WTC11 (cell line): ENCODE measurements around the gene NEU2. TPM values are rescaled to one million over a fixed set of nuclear protein-coding genes. Genes with fewer than 3 reads are reported as not detected.

ENCODE experiments used
- ATAC-seq: fragments of 200-7000 bp; cut with Tn5 transposase; 2 replicates; pipeline ENCODE4 v1.10.0; 2021; ENCODE audit warnings: mild to moderate bottlenecking, moderate library complexity
- CTCF ChIA-PET: fragments of 300-600 bp; sonication (Branson Sonifier 250); formaldehyde crosslinking; loops from one replicate; lab custom pipeline; 2021; ENCODE audit warnings: antibody characterized with exemption; lab: Charles Lee
- POLR2A ChIA-PET: fragments of 350-600 bp; sonication (Branson Sonifier 250); formaldehyde crosslinking; loops from one replicate; lab custom pipeline; 2021; ENCODE audit warnings: antibody characterized with exemption; lab: Charles Lee
- DNase-seq: peaks from one replicate; pipeline ENCODE4 v3.0.0; 2021; ENCODE audit warnings: low spot score
- H3K27ac Mint-ChIP-seq: 2 replicates; pipeline ENCODE4 v1.8.0; 2021; ENCODE audit warnings: mixed read lengths
- H3K27me3 Mint-ChIP-seq: 2 replicates; pipeline ENCODE4 v1.8.0; 2021; ENCODE audit warnings: low read depth, mild to moderate bottlenecking, moderate library complexity, mixed read lengths
- H3K36me3 Mint-ChIP-seq: 2 replicates; pipeline ENCODE4 v1.8.0; 2021; ENCODE audit warnings: mixed read lengths
- H3K4me1 Mint-ChIP-seq: 2 replicates; pipeline ENCODE4 v1.8.0; 2022; ENCODE audit warnings: mixed read lengths
- H3K4me3 Mint-ChIP-seq: 2 replicates; pipeline ENCODE4 v1.8.0; 2021; ENCODE audit warnings: mild to moderate bottlenecking, moderate library complexity, mixed read lengths
- H3K9me3 Mint-ChIP-seq: 2 replicates; pipeline ENCODE4 v1.8.0; 2021; ENCODE audit warnings: mixed read lengths
- AFF4 ChIP-seq: sonication (generic); formaldehyde crosslinking; IDR thresholded peaks from 2 replicates; pipeline ENCODE4 v1.8.1; 2023; ENCODE audit warnings: mild to moderate bottlenecking, missing genetic modification reagents, borderline replicate concordance
- ATF2 ChIP-seq: sonication (generic); formaldehyde crosslinking; IDR thresholded peaks from 2 replicates; pipeline ENCODE4 v1.8.1; 2022; ENCODE audit warnings: low read depth, missing genetic modification reagents, borderline replicate concordance
- CBFB ChIP-seq: sonication (generic); formaldehyde crosslinking; IDR thresholded peaks from 2 replicates; pipeline ENCODE4 v1.8.1; 2022; ENCODE audit warnings: mild to moderate bottlenecking, low read depth, missing genetic modification reagents
- CREB1 ChIP-seq: sonication (generic); formaldehyde crosslinking; IDR thresholded peaks from 2 replicates; pipeline ENCODE4 v1.8.0; 2023; ENCODE audit warnings: mild to moderate bottlenecking, missing genetic modification reagents
- ESRRA ChIP-seq: sonication (generic); formaldehyde crosslinking; IDR thresholded peaks from 2 replicates; pipeline ENCODE4 v1.8.1; 2022; ENCODE audit warnings: mild to moderate bottlenecking, missing genetic modification reagents, borderline replicate concordance
- FOXJ3 ChIP-seq: sonication (generic); formaldehyde crosslinking; IDR thresholded peaks from 2 replicates; pipeline ENCODE4 v1.9.0; 2021; ENCODE audit warnings: missing genetic modification reagents, mild to moderate bottlenecking, borderline replicate concordance
- FOXP1 ChIP-seq: sonication (generic); formaldehyde crosslinking; IDR thresholded peaks from 2 replicates; pipeline ENCODE4 v1.8.0; 2022; ENCODE audit warnings: missing genetic modification reagents, mild to moderate bottlenecking, moderate library complexity, borderline replicate concordance
- HMGA2 ChIP-seq: fragments of 250-450 bp; sonication (Bioruptor Pico); IDR thresholded peaks from 2 replicates; pipeline ENCODE4 v1.4.0; 2021; ENCODE audit warnings: mild to moderate bottlenecking, moderate library complexity
- KAT7 ChIP-seq: sonication (generic); formaldehyde crosslinking; IDR thresholded peaks from 2 replicates; pipeline ENCODE4 v1.8.1; 2023; ENCODE audit warnings: missing genetic modification reagents, mild to moderate bottlenecking, borderline replicate concordance
- MXD4 ChIP-seq: fragments of 250-450 bp; sonication (Bioruptor Pico); IDR thresholded peaks from 2 replicates; pipeline ENCODE4 v1.8.0; 2021; ENCODE audit warnings: mild to moderate bottlenecking, moderate library complexity, borderline replicate concordance
- NR3C1 ChIP-seq: sonication (generic); formaldehyde crosslinking; conservative IDR thresholded peaks from 2 replicates; pipeline ENCODE4 v1.8.1; 2023; ENCODE audit warnings: low read depth, mild to moderate bottlenecking, missing genetic modification reagents
- PREB ChIP-seq: sonication (generic); formaldehyde crosslinking; IDR thresholded peaks from 2 replicates; pipeline ENCODE4 v1.8.1; 2022; ENCODE audit warnings: mild to moderate bottlenecking, missing genetic modification reagents, moderate library complexity, borderline replicate concordance
- PRRX2 ChIP-seq: fragments of 250-450 bp; sonication (Bioruptor Pico); IDR thresholded peaks from 2 replicates; pipeline ENCODE4 v1.8.0; 2021; ENCODE audit warnings: mild to moderate bottlenecking
- SMAD4 ChIP-seq: sonication (generic); formaldehyde crosslinking; IDR thresholded peaks from 2 replicates; pipeline ENCODE4 v1.8.0; 2022; ENCODE audit warnings: mild to moderate bottlenecking, missing genetic modification reagents
- ZNF121 ChIP-seq: sonication (generic); formaldehyde crosslinking; IDR thresholded peaks from 2 replicates; pipeline ENCODE4 v1.8.0; 2023; ENCODE audit warnings: missing genetic modification reagents
- total RNA-seq: library from RNA; stranded (reverse); gene quantifications from 3 replicates; pipeline ENCODE4 v1.2.3, GENCODE V29; 2021
- TF ChIP-seq, protein P1 (sequence below): sonication (generic); formaldehyde crosslinking; IDR thresholded peaks from 2 replicates; pipeline ENCODE4 v1.8.0; 2023; ENCODE audit warnings: mild to moderate bottlenecking, missing genetic modification reagents
- TF ChIP-seq, protein P2 (sequence below): fragments of 250-450 bp; sonication (Bioruptor Pico); IDR thresholded peaks from 2 replicates; pipeline ENCODE4 v1.9.0; 2021; ENCODE audit warnings: mild to moderate bottlenecking
- TF ChIP-seq, protein P3 (sequence below): fragments of 250-450 bp; sonication (Bioruptor Pico); IDR thresholded peaks from 2 replicates; pipeline ENCODE4 v1.9.0; 2021; ENCODE audit warnings: moderate library complexity, mild to moderate bottlenecking, inconsistent platforms, borderline replicate concordance
- TF ChIP-seq, protein P4 (sequence below): sonication (generic); formaldehyde crosslinking; IDR thresholded peaks from 2 replicates; pipeline ENCODE4 v1.8.1; 2023; ENCODE audit warnings: mild to moderate bottlenecking, missing genetic modification reagents, moderate library complexity

The NEU2 gene
- total RNA-seq, 1 experiment from 2014 or later, result not detected

GRCh38 chr2:233065954-233066470, 33.5 kb downstream of the NEU2 start:
- no peak for DNase-seq
- Mint-ChIP-seq H3K4me3 (no peak overlapping the region), H3K27me3 (no peaks in the 10 kb centered on the region), H3K4me1 (peaks cover 13% of the 10 kb centered on the region), H3K36me3 (no peaks in the 10 kb centered on the region), H3K27ac (no peak overlapping the region), H3K9me3 (no peaks in the 10 kb centered on the region)
- CTCF ChIA-PET, result no interaction called here
- POLR2A ChIA-PET, result no interaction called here
- ATAC-seq, result no peak
- TF ChIP-seq CREB1 (CRISPR knock-in tag) (no peak), MXD4 (no peak), PREB (CRISPR knock-in tag) (no peak), SMAD4 (CRISPR knock-in tag) (no peak), KAT7 (CRISPR knock-in tag) (no peak), FOXP1 (CRISPR knock-in tag) (no peak), PRRX2 (CRISPR knock-in tag) (no peak), FOXJ3 (no peak), ZNF121 (CRISPR knock-in tag) (no peak), ATF2 (CRISPR knock-in tag) (no peak), ESRRA (CRISPR knock-in tag) (no peak), CBFB (CRISPR knock-in tag) (no peak), NR3C1 (CRISPR knock-in tag) (no peak), AFF4 (CRISPR knock-in tag) (no peak), HMGA2 (CRISPR knock-in tag) (no peak)
- TF ChIP-seq, protein P1, sequence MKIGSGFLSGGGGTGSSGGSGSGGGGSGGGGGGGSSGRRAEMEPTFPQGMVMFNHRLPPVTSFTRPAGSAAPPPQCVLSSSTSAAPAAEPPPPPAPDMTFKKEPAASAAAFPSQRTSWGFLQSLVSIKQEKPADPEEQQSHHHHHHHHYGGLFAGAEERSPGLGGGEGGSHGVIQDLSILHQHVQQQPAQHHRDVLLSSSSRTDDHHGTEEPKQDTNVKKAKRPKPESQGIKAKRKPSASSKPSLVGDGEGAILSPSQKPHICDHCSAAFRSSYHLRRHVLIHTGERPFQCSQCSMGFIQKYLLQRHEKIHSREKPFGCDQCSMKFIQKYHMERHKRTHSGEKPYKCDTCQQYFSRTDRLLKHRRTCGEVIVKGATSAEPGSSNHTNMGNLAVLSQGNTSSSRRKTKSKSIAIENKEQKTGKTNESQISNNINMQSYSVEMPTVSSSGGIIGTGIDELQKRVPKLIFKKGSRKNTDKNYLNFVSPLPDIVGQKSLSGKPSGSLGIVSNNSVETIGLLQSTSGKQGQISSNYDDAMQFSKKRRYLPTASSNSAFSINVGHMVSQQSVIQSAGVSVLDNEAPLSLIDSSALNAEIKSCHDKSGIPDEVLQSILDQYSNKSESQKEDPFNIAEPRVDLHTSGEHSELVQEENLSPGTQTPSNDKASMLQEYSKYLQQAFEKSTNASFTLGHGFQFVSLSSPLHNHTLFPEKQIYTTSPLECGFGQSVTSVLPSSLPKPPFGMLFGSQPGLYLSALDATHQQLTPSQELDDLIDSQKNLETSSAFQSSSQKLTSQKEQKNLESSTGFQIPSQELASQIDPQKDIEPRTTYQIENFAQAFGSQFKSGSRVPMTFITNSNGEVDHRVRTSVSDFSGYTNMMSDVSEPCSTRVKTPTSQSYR (CRISPR knock-in tag), result no peak
- TF ChIP-seq, protein P2, sequence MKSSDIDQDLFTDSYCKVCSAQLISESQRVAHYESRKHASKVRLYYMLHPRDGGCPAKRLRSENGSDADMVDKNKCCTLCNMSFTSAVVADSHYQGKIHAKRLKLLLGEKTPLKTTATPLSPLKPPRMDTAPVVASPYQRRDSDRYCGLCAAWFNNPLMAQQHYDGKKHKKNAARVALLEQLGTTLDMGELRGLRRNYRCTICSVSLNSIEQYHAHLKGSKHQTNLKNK (CRISPR knock-in tag), result no peak
- TF ChIP-seq, protein P3, sequence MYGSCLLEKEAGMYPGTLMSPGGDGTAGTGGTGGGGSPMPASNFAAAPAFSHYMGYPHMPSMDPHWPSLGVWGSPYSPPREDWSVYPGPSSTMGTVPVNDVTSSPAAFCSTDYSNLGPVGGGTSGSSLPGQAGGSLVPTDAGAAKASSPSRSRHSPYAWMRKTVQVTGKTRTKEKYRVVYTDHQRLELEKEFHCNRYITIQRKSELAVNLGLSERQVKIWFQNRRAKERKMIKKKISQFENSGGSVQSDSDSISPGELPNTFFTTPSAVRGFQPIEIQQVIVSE (CRISPR knock-in tag), result no peak
- TF ChIP-seq, protein P4, sequence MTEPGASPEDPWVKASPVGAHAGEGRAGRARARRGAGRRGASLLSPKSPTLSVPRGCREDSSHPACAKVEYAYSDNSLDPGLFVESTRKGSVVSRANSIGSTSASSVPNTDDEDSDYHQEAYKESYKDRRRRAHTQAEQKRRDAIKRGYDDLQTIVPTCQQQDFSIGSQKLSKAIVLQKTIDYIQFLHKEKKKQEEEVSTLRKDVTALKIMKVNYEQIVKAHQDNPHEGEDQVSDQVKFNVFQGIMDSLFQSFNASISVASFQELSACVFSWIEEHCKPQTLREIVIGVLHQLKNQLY (CRISPR knock-in tag), result no peak
- TF ChIP-seq, all 79 proteins: peak for 0
